ENCODE data around the gene C2CD3. TPM values are rescaled to one million over a fixed set of nuclear protein-coding genes. Genes with fewer than 3 reads are reported as not detected.

C2CD3 gene
- total RNA-seq, 1 donor from 2014 or later = 33.1 TPM

DNA sequence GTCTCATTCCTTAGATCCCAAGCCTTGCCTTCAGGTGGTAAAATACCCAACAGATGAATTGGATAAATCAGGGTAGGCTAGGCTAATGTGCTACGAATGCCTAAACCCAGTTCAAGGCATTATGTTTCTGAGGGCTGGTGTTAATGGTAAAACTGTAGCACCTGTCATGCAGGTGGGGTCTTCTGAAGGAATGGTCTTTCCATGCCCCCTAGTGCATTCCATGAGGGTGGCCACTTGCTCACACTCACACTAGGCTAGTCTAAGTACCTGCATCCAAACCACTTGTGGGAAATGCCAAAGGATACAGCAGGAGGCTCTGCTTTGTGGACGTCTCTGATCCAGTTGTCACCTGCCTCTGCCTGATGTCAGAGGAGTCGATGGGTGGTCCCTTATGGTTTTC lies 137.8 kb downstream of the C2CD3 start:
- DNase-seq (ENCODE audit: low spot score) = no peak
- H3K27me3 Mint-ChIP-seq (ENCODE audit: low read depth) = no peaks in the 10 kb centered on the region
- H3K27ac Mint-ChIP-seq = no peak overlapping the region
- peaks cover 56% of the 10 kb centered on the region for H3K36me3 Mint-ChIP-seq (ENCODE audit: low read depth)
- no peak overlapping the region for H3K4me3 Mint-ChIP-seq (ENCODE audit: low read depth)
- no peaks in the 10 kb centered on the region for H3K9me3 Mint-ChIP-seq
- H3K4me1 Mint-ChIP-seq (ENCODE audit: low read depth) = peaks cover 20% of the 10 kb centered on the region
- intact Hi-C loops (cut with micrococcal nuclease) = no loop called here

DNA sequence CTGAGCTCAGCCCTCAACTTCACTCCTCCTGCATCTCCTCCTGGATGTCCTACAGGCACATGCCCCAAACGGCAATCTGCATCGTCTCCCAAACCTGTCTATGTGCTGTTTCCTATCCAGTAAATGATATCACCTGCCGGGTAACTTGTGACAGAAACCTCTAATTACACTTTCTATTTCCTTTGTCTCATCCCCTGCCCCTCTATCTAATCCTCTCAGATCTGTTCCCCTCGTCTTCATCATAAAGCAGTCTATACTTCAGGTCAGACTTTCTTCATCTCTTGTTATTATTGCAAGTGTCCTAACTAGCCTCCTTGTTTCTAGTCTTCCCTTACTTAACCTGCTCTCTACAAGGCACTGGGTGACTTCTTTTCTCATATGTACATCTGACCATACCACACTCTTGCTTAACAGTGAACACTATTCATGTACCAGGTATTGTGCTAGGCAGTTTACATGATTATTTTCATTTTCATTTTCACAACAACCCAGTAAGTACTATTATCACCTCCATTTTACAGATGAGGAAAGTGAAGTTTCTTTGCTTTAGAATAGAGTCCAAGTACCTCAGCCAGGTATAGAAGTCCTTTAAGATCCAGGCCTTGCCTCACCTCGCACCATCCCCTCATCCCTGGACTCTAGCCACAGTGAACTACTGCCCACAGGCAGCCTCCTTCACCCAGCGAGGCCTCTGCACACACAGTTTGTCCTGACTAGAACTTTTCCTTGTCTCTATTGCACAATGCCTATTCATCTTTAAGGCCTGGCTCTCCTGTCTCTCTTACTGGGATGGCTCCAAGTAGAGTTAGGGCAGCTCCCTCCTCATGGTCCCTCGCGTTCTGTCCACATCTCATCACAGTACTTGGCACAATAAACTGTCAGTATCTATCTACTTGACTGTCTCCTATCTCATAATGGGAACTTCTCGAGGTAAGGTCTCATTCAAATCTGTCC lies 139.8 kb downstream of the C2CD3 start:
- H3K27ac Mint-ChIP-seq = peak overlapping the region; percentile 47
- DNase-seq (ENCODE audit: low spot score) = no peak
- intact Hi-C loops (cut with micrococcal nuclease) = no loop called here
- H3K4me3 Mint-ChIP-seq (ENCODE audit: low read depth) = peak overlapping the region; percentile 10
- H3K4me1 Mint-ChIP-seq (ENCODE audit: low read depth) = peaks cover 30% of the 10 kb centered on the region
- no peaks in the 10 kb centered on the region for H3K9me3 Mint-ChIP-seq
- no peaks in the 10 kb centered on the region for H3K27me3 Mint-ChIP-seq (ENCODE audit: low read depth)
- H3K36me3 Mint-ChIP-seq (ENCODE audit: low read depth) = peaks cover 44% of the 10 kb centered on the region

DNA sequence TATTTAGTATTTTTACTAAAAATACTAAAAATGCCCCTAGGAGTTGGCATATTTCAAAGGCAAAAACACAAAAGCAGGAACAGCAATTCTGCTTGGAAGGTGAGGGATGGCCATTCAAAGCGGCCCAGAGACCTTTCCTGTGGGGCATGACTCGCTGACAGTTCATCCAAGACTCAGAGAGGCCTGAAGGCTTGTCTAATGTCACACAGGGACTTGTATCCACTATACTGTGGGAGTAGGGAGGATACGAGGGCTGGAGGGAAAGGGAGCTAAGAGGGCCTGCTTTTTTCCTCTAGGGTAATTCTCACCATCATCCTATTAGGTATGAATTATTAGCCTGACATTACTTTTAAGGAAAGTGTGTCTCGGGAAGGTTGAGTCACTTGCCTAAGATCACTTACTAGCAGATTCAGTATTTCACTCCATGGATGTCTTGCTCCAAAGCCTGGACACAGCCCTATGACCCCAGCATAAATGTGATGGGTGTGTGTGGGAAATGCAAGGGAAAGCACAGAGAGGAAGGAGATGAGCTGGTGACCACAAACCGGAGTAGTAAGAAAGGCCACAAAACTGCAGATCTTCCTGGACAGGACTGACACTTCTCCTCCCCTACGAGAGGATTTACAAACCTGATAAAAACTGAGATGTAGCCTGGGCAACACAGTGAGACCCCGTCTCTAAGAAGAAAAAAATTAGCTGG lies 145.2 kb downstream of the C2CD3 start:
- DNase-seq (ENCODE audit: low spot score) = no peak
- peaks cover 38% of the 10 kb centered on the region for H3K4me1 Mint-ChIP-seq (ENCODE audit: low read depth)
- no peaks in the 10 kb centered on the region for H3K9me3 Mint-ChIP-seq
- no peaks in the 10 kb centered on the region for H3K27me3 Mint-ChIP-seq (ENCODE audit: low read depth)
- intact Hi-C loops (cut with micrococcal nuclease) = loop anchor here (1.0 to 5.0 kb wide), 3 partner anchors 15 to 207 kb away; no protein-coding TSS in a partner anchor
- peaks cover 39% of the 10 kb centered on the region for H3K36me3 Mint-ChIP-seq (ENCODE audit: low read depth)
- H3K27ac Mint-ChIP-seq = peak overlapping the region; percentile 56
- no peak overlapping the region for H3K4me3 Mint-ChIP-seq (ENCODE audit: low read depth)

DNA sequence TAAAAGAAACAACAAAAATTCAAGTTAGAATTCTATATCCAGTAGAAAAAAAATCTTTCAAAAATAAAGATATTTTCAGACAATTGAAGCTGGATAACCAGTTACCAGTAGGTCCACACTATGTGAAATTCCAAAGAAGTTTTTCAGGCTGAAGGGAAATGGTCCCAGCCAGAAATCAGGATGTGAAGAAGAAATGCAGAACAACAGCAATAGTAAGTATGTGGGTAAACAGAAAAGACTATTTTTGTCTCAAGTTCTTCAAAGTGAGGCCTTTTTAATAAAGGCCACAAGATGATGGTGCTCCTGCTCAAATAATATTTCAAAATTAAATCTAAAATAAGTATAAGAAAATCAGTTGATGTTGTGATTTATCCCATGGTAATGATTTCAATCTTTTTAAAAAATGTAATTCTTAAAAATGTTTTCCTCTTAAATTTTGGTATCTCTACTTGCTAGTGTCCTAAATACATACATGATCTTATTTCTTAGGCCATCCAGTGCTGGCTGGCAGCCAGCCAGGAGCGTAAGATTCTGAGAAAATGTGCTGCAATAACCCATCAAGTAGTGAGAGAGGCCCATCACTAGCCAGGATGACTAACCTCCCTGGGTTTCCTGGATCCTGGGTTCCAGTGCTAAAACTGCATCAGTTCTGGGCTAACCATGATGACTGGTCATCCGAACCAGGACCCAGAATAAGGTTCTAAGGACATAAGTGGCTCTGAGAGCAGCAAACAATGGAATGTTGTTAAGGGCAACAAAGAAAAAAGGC lies 146.4 kb downstream of the C2CD3 start:
- intact Hi-C loops (cut with micrococcal nuclease) = loop anchor here (2.0 to 5.0 kb wide), 3 partner anchors 14 to 208 kb away; no protein-coding TSS in a partner anchor
- H3K9me3 Mint-ChIP-seq = no peaks in the 10 kb centered on the region
- H3K4me3 Mint-ChIP-seq (ENCODE audit: low read depth) = no peak overlapping the region
- H3K27ac Mint-ChIP-seq = peak overlapping the region; percentile 62
- no peaks in the 10 kb centered on the region for H3K27me3 Mint-ChIP-seq (ENCODE audit: low read depth)
- H3K36me3 Mint-ChIP-seq (ENCODE audit: low read depth) = peaks cover 34% of the 10 kb centered on the region
- peaks cover 33% of the 10 kb centered on the region for H3K4me1 Mint-ChIP-seq (ENCODE audit: low read depth)
- no peak for DNase-seq (ENCODE audit: low spot score)

DNA sequence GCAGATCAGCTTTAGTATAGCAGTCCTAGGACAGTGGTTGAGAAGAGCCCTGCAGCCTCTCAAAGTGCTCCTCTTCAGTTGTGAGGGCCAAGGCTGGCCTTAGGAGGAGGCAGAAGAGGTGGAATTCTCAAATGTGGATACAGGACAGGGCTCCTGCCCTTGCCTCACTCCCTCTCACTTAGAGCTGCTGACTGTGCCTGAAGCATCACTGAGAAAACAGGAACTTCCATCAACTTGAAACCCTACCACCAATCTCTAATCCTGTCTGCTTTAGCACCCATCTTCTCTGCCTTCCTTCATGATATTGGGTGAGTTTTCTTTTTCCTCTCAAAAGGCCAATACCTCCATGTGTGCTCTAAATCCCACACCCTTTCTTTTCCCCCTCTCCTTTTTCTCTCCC lies 147.5 kb downstream of the C2CD3 start:
- intact Hi-C loops (cut with micrococcal nuclease) = loop anchor here (5.0 kb wide), 1 partner anchor 64 kb away; no protein-coding TSS in a partner anchor
- peak overlapping the region; percentile 4 for H3K27ac Mint-ChIP-seq
- H3K9me3 Mint-ChIP-seq = no peaks in the 10 kb centered on the region
- H3K4me3 Mint-ChIP-seq (ENCODE audit: low read depth) = no peak overlapping the region
- no peaks in the 10 kb centered on the region for H3K27me3 Mint-ChIP-seq (ENCODE audit: low read depth)
- H3K4me1 Mint-ChIP-seq (ENCODE audit: low read depth) = peaks cover 32% of the 10 kb centered on the region
- DNase-seq (ENCODE audit: low spot score) = no peak
- H3K36me3 Mint-ChIP-seq (ENCODE audit: low read depth) = peaks cover 29% of the 10 kb centered on the region

DNA sequence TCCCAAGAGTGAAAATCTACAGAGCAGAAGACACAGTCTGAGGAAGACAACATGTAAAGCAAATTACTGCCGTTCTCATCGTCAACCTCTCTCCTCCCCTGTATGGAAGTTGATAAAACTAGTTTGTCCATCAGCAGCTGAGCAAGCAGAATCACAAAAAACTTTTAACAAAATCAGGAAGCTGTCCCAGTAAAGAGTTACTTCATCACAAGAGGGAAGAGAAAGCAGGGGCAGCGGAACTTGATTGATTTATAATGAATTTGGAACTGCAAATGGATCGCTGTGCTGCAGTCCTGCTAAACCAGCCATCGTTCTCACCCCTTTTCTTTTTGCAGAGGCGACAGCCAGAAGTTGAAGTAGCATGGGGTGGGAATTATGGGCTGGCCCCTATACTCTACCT lies 148.3 kb downstream of the C2CD3 start:
- Mint-ChIP-seq H3K4me3 (ENCODE audit: low read depth) (no peak overlapping the region), H3K9me3 (no peaks in the 10 kb centered on the region), H3K27ac (no peak overlapping the region), H3K27me3 (ENCODE audit: low read depth) (no peaks in the 10 kb centered on the region), H3K36me3 (ENCODE audit: low read depth) (peaks cover 28% of the 10 kb centered on the region), H3K4me1 (ENCODE audit: low read depth) (peaks cover 33% of the 10 kb centered on the region)
- intact Hi-C loops (cut with micrococcal nuclease) = loop anchor here (5.0 kb wide), 1 partner anchor 65 kb away; no protein-coding TSS in a partner anchor
- DNase-seq (ENCODE audit: low spot score) = no peak

DNA sequence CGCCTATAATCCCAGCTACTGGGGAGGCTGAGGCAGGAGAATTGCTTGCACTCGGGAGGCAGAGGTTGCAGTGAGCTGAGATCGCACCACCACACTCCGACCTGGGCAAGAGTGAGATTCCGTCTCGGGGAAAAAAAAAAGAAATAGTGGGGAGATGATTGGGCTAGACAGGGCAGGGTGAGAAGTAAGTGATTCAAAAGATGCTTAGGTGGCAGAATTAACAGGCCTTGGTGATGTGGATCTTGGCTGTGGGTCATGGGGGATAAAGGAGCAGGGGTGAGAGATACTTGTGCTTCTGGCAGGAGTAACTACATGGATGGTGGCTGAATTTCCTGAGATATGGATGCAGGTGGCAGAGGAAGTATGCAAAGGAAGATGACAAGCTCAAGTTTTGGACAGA lies 148.8 kb downstream of the C2CD3 start:
- no peak overlapping the region for H3K4me3 Mint-ChIP-seq (ENCODE audit: low read depth)
- no peaks in the 10 kb centered on the region for H3K9me3 Mint-ChIP-seq
- intact Hi-C loops (cut with micrococcal nuclease) = loop anchor here (2.0 to 5.0 kb wide), 2 partner anchors 39 to 65 kb away; partner anchors contain the start of gene UCP2
- H3K36me3 Mint-ChIP-seq (ENCODE audit: low read depth) = peaks cover 31% of the 10 kb centered on the region
- no peaks in the 10 kb centered on the region for H3K27me3 Mint-ChIP-seq (ENCODE audit: low read depth)
- peaks cover 36% of the 10 kb centered on the region for H3K4me1 Mint-ChIP-seq (ENCODE audit: low read depth)
- no peak for DNase-seq (ENCODE audit: low spot score)
- no peak overlapping the region for H3K27ac Mint-ChIP-seq

DNA sequence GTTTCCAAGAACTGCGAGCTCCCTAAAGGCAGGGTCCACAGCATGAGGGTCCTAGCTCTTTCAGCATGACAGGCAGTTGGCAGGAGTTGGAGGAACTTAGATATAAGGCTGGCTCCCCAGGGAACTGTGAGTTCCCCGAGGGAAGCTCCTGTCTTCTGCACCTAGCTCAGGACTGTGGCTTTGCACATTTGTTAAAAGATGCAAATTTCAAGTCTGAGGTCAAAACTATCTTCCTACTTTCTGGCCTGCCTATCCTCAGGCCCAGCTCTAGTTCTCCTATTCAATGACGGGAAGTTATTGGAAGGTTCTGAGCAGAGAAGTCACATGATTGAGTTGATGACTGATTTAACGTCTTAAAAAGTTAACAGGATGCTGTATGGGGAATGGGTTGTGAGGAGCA lies 150.3 kb downstream of the C2CD3 start:
- H3K4me3 Mint-ChIP-seq (ENCODE audit: low read depth) = no peak overlapping the region
- peaks cover 37% of the 10 kb centered on the region for H3K36me3 Mint-ChIP-seq (ENCODE audit: low read depth)
- H3K27ac Mint-ChIP-seq = no peak overlapping the region
- H3K27me3 Mint-ChIP-seq (ENCODE audit: low read depth) = no peaks in the 10 kb centered on the region
- intact Hi-C loops (cut with micrococcal nuclease) = loop anchor here (1.0 to 5.0 kb wide), 4 partner anchors 9 to 67 kb away; partner anchors contain the start of gene UCP2
- DNase-seq (ENCODE audit: low spot score) = no peak
- peaks cover 39% of the 10 kb centered on the region for H3K4me1 Mint-ChIP-seq (ENCODE audit: low read depth)
- H3K9me3 Mint-ChIP-seq = no peaks in the 10 kb centered on the region

DNA sequence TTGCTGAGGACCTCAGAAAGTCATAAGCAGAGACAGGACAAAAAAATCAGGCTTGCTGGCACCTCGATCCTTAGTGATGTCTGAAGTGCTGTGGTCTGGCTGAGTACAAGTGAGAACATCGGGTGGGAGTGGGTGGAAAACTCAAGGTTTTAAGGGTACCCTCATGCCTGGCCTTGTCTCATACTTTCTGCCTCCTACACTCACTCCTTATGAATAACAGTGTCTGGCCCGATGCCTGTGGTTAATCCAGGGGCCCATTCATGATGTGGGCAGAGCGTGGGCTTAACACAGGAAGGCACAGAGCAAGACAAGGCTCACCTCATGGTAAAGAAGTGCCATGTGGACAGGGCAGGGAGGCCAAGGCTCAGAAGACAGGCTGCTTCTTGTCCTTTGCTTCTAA lies 150.9 kb downstream of the C2CD3 start:
- peak overlapping the region; percentile 18 for H3K4me3 Mint-ChIP-seq (ENCODE audit: low read depth)

DNA sequence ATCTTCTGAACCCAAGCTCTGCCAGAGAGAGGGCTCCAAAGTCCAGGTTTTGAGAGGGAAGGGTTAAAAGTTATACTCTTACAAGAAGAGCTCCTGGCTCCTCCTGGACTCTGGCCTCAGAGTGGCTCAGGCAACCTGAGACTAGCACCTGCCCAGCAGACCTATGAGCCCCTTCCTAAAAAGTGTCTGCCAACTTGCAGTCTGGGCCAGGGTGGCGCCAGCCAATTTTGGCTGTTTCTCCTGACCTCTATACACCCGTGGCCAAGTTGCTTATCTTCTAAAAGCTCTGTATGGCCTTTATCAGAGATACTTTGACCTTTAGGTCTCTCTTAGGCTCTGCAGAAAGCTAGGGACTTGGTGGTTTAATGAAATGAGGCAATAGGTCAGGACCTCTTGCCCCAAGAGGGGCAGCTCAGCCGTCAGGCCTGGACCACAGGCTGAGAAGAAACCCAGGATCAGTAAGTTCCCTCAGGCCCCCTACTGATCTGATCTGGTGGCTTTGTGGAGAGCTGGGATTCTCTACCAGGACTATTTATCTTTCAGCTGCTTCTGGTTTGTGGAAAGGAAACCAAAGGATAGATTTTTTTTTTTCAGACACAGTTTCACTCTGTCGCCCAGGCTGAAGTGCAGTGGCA lies 151.6 kb downstream of the C2CD3 start:
- peaks cover 45% of the 10 kb centered on the region for H3K4me1 Mint-ChIP-seq (ENCODE audit: low read depth)
- H3K36me3 Mint-ChIP-seq (ENCODE audit: low read depth) = peaks cover 36% of the 10 kb centered on the region
- no peak overlapping the region for H3K27ac Mint-ChIP-seq
- intact Hi-C loops (cut with micrococcal nuclease) = loop anchor here (2.0 to 10.0 kb wide), 3 partner anchors 142 to 386 kb away; partner anchors contain the start of genes C2CD3, COA4, PAAF1 and PPME1
- no peaks in the 10 kb centered on the region for H3K27me3 Mint-ChIP-seq (ENCODE audit: low read depth)
- peak overlapping the region; percentile 18 for H3K4me3 Mint-ChIP-seq (ENCODE audit: low read depth)
- DNase-seq (ENCODE audit: low spot score) = no peak
- no peaks in the 10 kb centered on the region for H3K9me3 Mint-ChIP-seq

More for the DNA sequence above, 150.9 kb downstream of the C2CD3 start:
- H3K36me3 Mint-ChIP-seq (ENCODE audit: low read depth) = peaks cover 39% of the 10 kb centered on the region
- DNase-seq (ENCODE audit: low spot score) = no peak
- H3K4me1 Mint-ChIP-seq (ENCODE audit: low read depth) = peaks cover 43% of the 10 kb centered on the region
- H3K9me3 Mint-ChIP-seq = no peaks in the 10 kb centered on the region
- H3K27ac Mint-ChIP-seq = no peak overlapping the region
- H3K27me3 Mint-ChIP-seq (ENCODE audit: low read depth) = no peaks in the 10 kb centered on the region
- intact Hi-C loops (cut with micrococcal nuclease) = loop anchor here (1.0 to 10.0 kb wide), 7 partner anchors 9 to 385 kb away; partner anchors contain the start of genes C2CD3, COA4, PAAF1 and PPME1

DNA sequence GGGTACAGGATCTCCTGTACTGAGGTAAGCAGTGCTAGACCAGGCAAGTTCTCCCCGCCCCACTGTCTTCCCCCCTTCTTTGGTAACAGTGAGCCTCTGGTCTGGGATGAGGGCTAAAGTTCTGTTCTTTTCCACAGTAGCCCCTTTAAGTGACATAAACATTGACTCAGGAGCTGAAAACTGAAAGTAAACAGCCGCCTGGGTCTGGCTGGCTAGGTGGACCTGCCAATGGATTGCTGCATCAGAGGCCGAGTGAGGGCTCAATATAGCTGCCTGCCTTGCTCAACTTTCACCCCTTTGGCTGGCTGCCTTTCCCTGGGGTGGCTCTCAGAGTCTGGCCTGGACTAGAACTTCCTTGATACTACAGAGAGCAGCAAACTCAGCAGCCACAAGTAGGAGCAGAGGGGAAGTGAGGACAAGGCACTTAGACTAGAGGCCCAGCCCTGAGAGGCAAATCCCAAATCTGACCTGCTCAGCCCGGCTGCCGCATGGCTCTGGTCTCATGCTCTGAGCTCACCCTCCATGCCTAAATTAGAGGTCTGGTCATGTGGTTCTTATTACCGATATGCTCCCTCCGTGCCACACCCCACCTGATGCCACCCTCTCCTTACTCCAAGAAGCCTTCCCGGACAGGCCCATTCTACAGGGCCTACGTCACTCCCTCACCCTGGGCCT lies 152.3 kb downstream of the C2CD3 start:
- Mint-ChIP-seq H3K4me1 (ENCODE audit: low read depth) (peaks cover 44% of the 10 kb centered on the region), H3K27ac (no peak overlapping the region), H3K9me3 (no peaks in the 10 kb centered on the region), H3K36me3 (ENCODE audit: low read depth) (peaks cover 29% of the 10 kb centered on the region), H3K27me3 (ENCODE audit: low read depth) (no peaks in the 10 kb centered on the region), H3K4me3 (ENCODE audit: low read depth) (no peak overlapping the region)
- no peak for DNase-seq (ENCODE audit: low spot score)
- intact Hi-C loops (cut with micrococcal nuclease) = loop anchor here (2.0 to 10.0 kb wide), 3 partner anchors 142 to 386 kb away; partner anchors contain the start of genes C2CD3, COA4, PAAF1 and PPME1
